ENCODE measurements around the gene SFT2D3.
A peak's percentile ranks its signal among the peaks of the same experiment; 100 is the strongest.

SFT2D3 gene, protein sequence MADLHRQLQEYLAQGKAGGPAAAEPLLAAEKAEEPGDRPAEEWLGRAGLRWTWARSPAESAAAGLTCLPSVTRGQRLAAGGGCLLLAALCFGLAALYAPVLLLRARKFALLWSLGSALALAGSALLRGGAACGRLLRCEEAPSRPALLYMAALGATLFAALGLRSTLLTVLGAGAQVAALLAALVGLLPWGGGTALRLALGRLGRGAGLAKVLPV

GRCh38 chr2:127701193-127701650 lies at the start of gene SFT2D3:
Gene SFT2D3 (plus strand): TSS chr2:127701497. CDS start chr2:127701529, 32 bp downstream.
- peak; percentile 92 for DNase-seq

DNA sequence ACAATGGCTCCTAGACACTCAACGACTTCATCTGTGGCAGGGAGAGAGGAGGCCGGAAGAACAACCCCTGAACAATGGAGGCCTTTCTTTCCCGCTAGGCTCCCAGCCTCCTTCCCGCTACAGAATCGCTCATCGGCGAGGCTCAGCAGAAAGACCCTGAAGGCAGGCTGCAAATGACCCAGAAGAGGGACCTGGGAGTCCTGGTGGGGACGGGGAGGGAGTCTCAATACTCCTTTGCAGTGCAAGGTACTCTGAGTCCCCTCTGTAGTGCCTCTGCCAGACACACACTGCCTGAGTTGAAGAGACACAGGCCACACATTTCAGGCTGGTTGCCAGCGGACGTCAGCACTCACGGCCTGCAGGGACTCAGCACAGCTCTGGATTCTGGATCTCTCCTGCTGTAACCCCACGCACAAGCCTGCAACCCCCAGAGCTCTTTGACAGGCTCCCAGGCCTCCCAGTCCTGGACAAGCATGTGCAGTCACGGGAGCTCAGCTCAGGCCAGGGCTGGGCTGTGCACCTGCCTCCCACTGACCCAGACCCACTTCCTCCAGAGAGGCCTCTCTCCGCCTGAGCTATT lies 49.2 kb upstream of the SFT2D3 start:
- DNase-seq, result peak; percentile 35

DNA sequence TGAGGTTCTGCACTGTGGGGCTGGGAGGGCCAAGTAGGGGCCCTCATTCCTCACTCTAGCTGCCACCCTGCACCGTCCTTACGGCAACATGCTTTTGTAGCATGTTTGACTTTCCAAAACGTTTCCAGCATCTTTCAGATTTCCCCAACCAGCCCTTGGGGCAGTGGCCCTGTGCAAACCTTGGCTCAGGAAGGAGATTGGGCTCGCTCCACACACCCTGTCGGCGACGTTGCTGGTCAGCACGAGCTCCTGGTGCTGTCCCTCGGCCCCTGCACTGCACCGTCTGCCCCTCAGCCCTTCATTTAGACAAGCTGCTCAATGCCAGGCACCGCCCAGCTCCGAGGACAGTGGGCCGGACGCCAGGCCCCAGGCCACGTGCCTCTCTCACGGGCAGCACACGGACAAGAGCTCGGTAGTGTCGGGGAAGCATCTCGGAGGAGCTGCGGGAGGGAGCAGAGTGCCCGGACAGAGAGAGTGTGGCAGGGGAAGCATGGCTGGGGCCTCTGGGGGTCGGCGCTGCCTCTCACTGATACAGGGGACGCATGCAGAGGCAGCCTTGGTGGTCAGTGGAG lies 48.4 kb upstream of the SFT2D3 start:
- no peak for DNase-seq

- no peak for DNase-seq
Measured at GRCh38 chr2:127653421-127654083, 47.7 kb upstream of the SFT2D3 start.

DNA sequence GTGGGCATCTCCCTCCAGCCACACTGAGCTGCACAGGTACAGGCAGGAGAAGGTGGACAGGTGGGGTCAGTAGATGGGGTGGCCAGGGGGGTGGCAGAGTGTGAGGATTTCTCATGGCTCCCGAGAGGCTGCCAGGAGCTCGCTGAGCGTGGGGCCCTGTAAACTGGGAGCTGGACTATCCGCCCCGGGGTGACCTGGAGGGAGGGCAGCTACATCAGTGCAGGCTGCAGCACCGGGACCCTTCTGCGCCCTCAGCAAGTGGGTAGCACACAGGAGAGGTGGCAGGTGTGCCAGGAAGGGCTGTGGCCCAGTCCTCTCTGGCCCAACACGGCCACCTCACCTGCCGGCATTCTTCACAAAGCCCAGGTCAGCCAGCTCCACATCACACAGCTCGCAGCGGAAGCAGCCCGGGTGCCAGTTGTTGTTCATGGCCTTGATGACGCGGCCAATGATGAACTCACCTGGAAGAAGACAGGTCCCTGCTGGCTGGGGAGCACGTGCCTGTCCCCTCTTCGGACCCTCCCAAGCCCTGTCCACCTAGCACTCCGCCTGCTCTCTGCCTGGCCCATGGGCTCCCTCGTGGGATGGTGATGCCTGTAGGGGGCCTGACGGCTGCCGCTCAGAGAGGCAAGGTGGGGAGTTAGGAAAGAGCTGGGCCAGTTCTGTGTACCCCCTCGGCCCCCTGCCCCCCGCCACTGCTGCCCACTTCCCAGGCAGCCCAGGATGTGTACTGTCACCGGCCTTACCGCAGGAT lies 47.0 kb upstream of the SFT2D3 start:
- DNase-seq, result no peak

DNA sequence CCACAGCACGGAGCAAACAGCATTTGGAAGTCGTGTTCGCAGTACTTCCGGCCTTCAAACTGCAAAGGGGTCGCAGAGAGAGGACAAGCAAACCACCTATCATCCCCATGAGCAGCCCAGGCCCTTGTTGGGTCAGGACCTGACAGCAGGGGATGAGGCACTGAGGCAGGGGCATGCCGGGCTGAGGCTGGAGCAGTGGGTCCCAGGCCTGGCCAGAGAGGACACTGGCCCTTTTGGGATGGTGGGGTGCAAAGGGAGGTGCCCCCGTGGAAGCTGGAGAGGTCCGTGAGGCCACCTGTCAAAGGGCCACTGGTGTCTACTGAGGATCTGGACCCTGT lies 46.5 kb upstream of the SFT2D3 start:
- no peak for DNase-seq

DNA sequence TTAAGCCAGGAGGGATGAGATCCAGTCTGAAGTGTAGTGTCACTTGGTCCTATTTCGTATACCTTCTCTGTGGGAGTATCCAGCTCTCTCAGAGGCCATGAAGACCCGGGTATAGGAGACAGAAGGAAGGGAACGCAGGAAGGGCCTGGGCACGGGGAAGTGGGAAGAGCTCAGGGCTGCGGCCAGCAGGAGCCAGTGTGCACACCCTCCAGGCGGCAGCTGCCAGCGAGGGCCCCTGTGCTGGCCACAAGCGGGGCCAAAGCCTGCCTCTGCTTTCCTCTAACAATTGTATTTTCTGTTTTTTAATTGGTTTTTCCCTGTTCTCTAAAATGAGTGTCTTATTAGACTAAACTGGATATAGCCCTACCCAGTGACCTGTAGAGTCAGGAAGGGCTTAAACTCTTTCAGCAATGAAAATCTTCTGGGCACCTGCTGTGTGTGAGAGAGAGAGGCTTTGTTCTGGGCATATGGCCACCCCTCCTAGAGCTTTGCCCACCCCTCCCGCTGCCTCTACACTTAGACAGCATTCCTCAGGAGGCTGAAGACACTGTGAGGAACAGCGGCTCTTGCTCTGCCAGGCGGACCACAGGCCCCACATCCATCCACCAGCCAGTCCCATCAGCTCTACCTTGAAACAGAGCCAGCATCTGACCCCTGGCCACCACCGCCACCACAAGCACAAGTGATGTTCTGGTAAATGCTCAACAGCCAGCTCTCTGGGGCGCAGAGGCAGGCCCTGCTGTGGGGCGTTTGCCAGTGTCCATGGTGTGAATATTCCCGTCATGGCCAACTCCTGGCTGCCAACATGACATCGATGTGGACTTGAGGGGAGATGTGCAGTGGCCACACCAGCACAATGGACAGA lies 45.9 kb upstream of the SFT2D3 start:
- DNase-seq, result no peak

DNA sequence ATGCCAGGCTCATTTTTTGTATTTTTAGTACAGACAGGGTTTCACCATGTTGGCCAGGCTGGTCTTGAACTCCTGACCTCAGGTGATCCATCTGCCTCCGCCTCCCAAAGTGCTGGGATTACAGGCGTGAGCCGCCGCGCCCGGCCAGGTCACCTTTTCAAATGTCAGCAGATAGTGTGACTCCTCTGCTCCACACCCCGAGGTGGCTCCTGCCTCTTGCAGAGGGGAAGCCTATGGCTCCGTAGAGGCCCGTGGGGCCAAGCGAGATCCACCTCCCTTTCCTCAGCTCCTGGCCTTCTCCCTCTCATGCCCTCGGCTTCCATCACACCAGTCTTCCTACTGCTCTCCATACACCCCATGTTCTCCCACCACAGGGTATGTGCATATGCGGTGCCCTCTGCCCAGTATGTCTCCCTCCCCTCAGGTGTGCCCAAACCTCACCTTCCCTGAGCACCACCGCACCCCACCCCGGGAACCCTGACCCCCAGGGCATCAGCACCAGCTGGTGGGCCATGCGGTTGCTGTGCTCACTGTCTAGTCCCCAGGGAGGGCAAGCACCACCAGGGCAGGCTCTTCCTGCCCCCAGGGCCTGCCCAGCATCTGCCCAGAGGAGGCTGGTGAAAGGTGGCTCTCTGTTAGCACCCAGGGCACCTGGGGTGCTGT lies 44.6 kb upstream of the SFT2D3 start:
- DNase-seq, result no peak

- DNase-seq, result no peak
Measured at GRCh38 chr2:127657232-127657595, 44.1 kb upstream of the SFT2D3 start.

DNA sequence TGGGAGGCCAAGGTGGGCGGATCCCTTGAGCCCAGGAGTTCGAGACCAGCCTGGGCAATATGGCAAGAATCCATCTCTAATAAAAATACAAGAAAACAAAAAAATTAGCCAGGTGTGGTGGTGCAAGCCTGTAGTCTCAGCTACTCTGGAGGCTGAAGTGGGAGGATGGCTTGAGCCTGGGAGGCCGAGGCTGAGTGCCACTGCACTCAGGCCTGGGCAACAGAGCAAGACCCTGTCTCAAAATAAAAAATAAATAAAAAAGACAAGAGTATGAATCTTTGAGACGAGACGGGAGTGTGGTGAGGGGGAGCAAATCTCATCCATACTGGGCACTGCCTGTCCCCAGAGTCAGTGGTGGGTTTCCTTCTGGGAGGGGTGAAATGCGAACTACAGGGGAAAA lies 43.2 kb upstream of the SFT2D3 start:
- no peak for DNase-seq

DNA sequence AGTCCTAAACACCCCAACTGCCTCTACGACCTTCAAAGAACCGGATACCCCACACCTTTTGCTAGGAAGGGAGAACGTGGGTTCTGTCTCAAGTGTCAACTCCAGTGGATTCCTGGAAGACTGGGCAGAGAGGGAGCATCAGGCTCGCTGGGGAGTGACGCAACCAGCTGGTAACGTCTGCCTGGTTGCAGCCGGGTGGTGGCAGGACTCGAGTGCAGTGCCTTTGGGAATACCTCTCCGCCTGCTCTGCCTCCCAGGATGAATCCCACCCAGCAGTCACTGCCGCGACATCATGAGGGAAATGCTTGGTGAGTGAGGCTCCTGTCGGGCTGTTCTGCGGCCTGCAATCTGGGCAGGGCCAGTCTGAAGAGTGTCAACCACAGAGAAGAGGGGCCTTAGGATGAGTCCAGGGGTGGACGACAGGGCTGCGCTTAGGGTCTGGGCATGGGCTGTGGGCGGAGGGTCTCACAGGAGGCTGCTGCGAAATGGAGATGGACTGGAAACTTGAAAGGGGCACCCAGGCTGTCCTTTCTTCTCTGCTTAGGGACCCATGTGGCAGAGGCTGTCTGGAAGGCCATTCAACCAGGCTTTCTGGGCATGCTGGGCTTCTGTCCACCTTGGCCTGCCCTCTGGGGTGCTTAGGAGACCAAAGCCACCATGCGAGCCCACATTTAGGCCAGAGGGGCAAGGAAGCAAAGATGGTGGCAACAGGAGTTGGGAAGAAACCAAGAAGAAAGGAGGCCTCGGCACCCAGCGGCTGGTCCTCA lies 42.5 kb upstream of the SFT2D3 start:
- no peak for DNase-seq

- DNase-seq, result peak; percentile 57
Measured at GRCh38 chr2:127659408-127660290, 41.6 kb upstream of the SFT2D3 start.

GRCh38 chr2:127660291-127660578 lies 41.1 kb upstream of the SFT2D3 start:
- no peak for DNase-seq

GRCh38 chr2:127661072-127661649 lies 40.1 kb upstream of the SFT2D3 start:
- no peak for DNase-seq

GRCh38 chr2:127661949-127662510 lies 39.3 kb upstream of the SFT2D3 start:
- DNase-seq, result no peak

DNA sequence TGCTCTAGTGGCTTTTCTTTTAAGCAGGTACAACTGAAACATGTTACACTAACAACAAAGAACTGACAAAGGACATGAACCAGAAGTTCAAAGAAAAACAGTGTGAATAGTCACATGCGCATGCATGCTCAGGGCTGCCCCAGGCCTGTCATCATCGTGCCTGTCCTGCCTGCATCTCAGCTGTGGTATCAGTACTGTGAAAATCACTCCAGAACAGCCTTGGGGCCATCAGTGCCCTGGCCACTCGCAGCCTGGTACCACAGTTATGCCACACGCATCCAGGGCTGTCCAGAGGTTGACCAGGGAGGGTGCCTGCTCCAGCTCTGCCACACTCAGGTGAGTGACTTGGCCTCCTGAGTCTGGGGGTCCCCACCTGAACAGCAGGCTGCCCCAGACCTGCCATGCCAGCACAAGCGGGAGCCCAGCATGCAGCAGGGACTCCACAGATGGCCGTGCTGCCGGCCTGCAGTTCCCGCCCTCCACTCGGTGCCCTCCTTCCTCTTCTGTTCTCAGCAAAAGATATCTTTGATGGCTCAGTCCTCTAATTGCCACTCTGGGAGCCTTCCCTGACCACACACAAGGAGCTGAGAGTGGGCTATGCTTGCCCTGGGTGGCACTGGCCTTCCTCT lies 38.2 kb upstream of the SFT2D3 start:
- no peak for DNase-seq

GRCh38 chr2:127663566-127664064 lies 37.7 kb upstream of the SFT2D3 start:
- DNase-seq, result no peak

- DNase-seq, result no peak
Measured at GRCh38 chr2:127664065-127664894, 37.0 kb upstream of the SFT2D3 start.

All from RPMI8226 (cell line).